HEK293T (cell line): ENCODE results near the gene PIGZ.

Experiments used
- CTCF ChIA-PET: fragments of 350-600 bp; formaldehyde crosslinking; extraction: SDS; loops from one replicate; lab custom pipeline; 2021; ENCODE audit warnings: antibody characterized with exemption, inconsistent platforms; lab: Yijun Ruan, JAX
- POLR2A ChIA-PET: fragments of 350-600 bp; formaldehyde crosslinking; extraction: SDS; loops from one replicate; lab custom pipeline; 2020; ENCODE audit warnings: antibody characterized with exemption, inconsistent platforms; lab: Yijun Ruan, JAX
- DNase-seq: peaks from one replicate; pipeline ENCODE4 v3.0.0; 2012; ENCODE audit warnings: mixed read lengths; ENCODE audit errors: extremely low spot score
- ARNT ChIP-seq: fragments of 450-650 bp; IDR thresholded peaks from 2 replicates; pipeline ENCODE4 v1.6.1; 2017; ENCODE audit warnings: mild to moderate bottlenecking
- BHLHE40 ChIP-seq: fragments of 450-650 bp; IDR thresholded peaks from 2 replicates; pipeline ENCODE4 v1.6.1; 2016; ENCODE audit warnings: mild to moderate bottlenecking, moderate library complexity, borderline replicate concordance
- CTBP1 ChIP-seq: fragments of 450-650 bp; IDR thresholded peaks from 2 replicates; pipeline ENCODE4 v1.6.1; 2016; ENCODE audit warnings: borderline replicate concordance
- ELF4 ChIP-seq: fragments of 450-650 bp; IDR thresholded peaks from 2 replicates; pipeline ENCODE4 v1.6.1; 2017; ENCODE audit warnings: antibody characterized with exemption
- FOXA1 ChIP-seq: fragments of 450-650 bp; IDR thresholded peaks from 2 replicates; pipeline ENCODE4 v1.6.1; 2016; ENCODE audit warnings: mild to moderate bottlenecking
- FOXK2 ChIP-seq: fragments of 450-650 bp; IDR thresholded peaks from 2 replicates; pipeline ENCODE4 v1.6.1; 2016; ENCODE audit warnings: mild to moderate bottlenecking
- HDGF ChIP-seq: fragments of 450-650 bp; IDR thresholded peaks from 2 replicates; pipeline ENCODE4 v1.6.1; 2017; ENCODE audit warnings: antibody characterized with exemption, borderline replicate concordance
- L3MBTL2 ChIP-seq: fragments of 450-650 bp; conservative IDR thresholded peaks from 2 replicates; pipeline ENCODE4 v1.6.1; 2016; ENCODE audit warnings: mild to moderate bottlenecking
- LEF1 ChIP-seq: fragments of 450-650 bp; IDR thresholded peaks from 2 replicates; pipeline ENCODE4 v1.6.1; 2017; ENCODE audit warnings: mild to moderate bottlenecking, borderline replicate concordance
- NFRKB ChIP-seq: fragments of 450-650 bp; IDR thresholded peaks from 2 replicates; pipeline ENCODE4 v1.6.1; 2016; ENCODE audit warnings: mild to moderate bottlenecking, moderate library complexity
- PKNOX1 ChIP-seq: fragments of 450-650 bp; IDR thresholded peaks from 2 replicates; pipeline ENCODE4 v1.6.1; 2016
- SP1 ChIP-seq: fragments of 450-650 bp; IDR thresholded peaks from 2 replicates; pipeline ENCODE4 v1.6.1; 2017
- SUZ12 ChIP-seq: fragments of 450-650 bp; IDR thresholded peaks from 2 replicates; pipeline ENCODE4 v1.6.1; 2016; ENCODE audit warnings: mild to moderate bottlenecking
- TARDBP ChIP-seq: fragments of 450-650 bp; IDR thresholded peaks from 2 replicates; pipeline ENCODE4 v1.6.1; 2016
- ZNF384 ChIP-seq: fragments of 450-650 bp; IDR thresholded peaks from 2 replicates; pipeline ENCODE4 v1.6.1; 2016

PIGZ gene

GRCh38 chr3:197001106-197001971 lies 32.7 kb upstream of the PIGZ start:
- ChIA-PET POLR2A (no interaction called here), CTCF (interaction anchor here (0.6 kb wide), 1 partner anchor 600 kb away, joined by 3 read pairs; no protein-coding TSS in a partner anchor)
- DNase-seq, result no peak
- TF ChIP-seq CTBP1 (no peak), SP1 (no peak)

- ChIA-PET CTCF (no interaction called here), POLR2A (no interaction called here)
- no peak for DNase-seq
- TF ChIP-seq BHLHE40 (no peak), ZNF384 (no peak)
These were observed 31.6 kb upstream of the PIGZ start for GRCh38 chr3:197000211-197000610.

- ChIA-PET POLR2A (no interaction called here), CTCF (no interaction called here)
- DNase-seq, result no peak
- no peak for TF ChIP-seq FOXK2
- TF ChIP-seq SP1, result no peak
- no peak for TF ChIP-seq ELF4
- no peak for TF ChIP-seq CTBP1
- TF ChIP-seq HDGF, result no peak
These were observed 30.5 kb upstream of the PIGZ start for GRCh38 chr3:196998966-196999760.

- ChIA-PET POLR2A (no interaction called here), CTCF (no interaction called here)
- no peak for DNase-seq
- TF ChIP-seq ELF4 (no peak), ARNT (no peak), LEF1 (no peak)
These were observed 28.7 kb upstream of the PIGZ start for GRCh38 chr3:196997311-196997710.

- ChIA-PET CTCF (no interaction called here), POLR2A (no interaction called here)
- TF ChIP-seq PKNOX1 (no peak), ELF4 (no peak), HDGF (no peak), SP1 (no peak), FOXK2 (no peak), TARDBP (no peak), FOXA1 (no peak)
- DNase-seq, result no peak
These were observed 28.0 kb upstream of the PIGZ start for GRCh38 chr3:196996454-196997265.

GRCh38 chr3:196995646-196996355 lies 27.2 kb upstream of the PIGZ start:
- no peak for DNase-seq
- POLR2A ChIA-PET, result no interaction called here
- no peak for TF ChIP-seq FOXK2
- TF ChIP-seq TARDBP, result no peak
- TF ChIP-seq HDGF, result no peak
- CTCF ChIA-PET, result no interaction called here

GRCh38 chr3:196995027-196995426 lies 26.4 kb upstream of the PIGZ start:
- TF ChIP-seq FOXA1 (no peak), BHLHE40 (no peak), SUZ12 (no peak), PKNOX1 (no peak), LEF1 (no peak), ZNF384 (no peak), FOXK2 (no peak), ELF4 (no peak), NFRKB (no peak), L3MBTL2 (no peak), HDGF (no peak)
- ChIA-PET CTCF (no interaction called here), POLR2A (no interaction called here)
- no peak for DNase-seq
